Activated CD8-positive, alpha-beta memory T cell treated with anti-CD3 and anti-CD28 coated beads for 4 hours (primary cell): Measurements from ENCODE around the gene FYN.

Source experiments
- DNase-seq, 2 donors: peaks; one replicate each; pipeline ENCODE4 v3.0.0-alpha.2; 2020; ENCODE audit warnings: low read depth in 2 of 2

FYN gene

GRCh38 chr6:111747829-111748228 is 125.4 kb downstream of the FYN start:
- DNase-seq, result no peak

- DNase-seq, result no peak
These were observed 125.9 kb downstream of the FYN start for GRCh38 chr6:111747396-111747795.

- no peak for DNase-seq
These were observed 126.3 kb downstream of the FYN start for GRCh38 chr6:111746983-111747382.

- no peak for DNase-seq
These were observed 127.6 kb downstream of the FYN start for GRCh38 chr6:111745636-111746035.

- DNase-seq, result no peak
These were observed 128.1 kb downstream of the FYN start for GRCh38 chr6:111745186-111745585.

GRCh38 chr6:111743862-111744692 is 129.2 kb downstream of the FYN start:
- no peak for DNase-seq

- no peak for DNase-seq
These were observed 129.9 kb downstream of the FYN start for GRCh38 chr6:111743360-111743759.

GRCh38 chr6:111741177-111741952 is 131.9 kb downstream of the FYN start:
- DNase-seq, result no peak

GRCh38 chr6:111740506-111740905 is 132.7 kb downstream of the FYN start:
- DNase-seq, result no peak

GRCh38 chr6:111739257-111739696 is 134.0 kb downstream of the FYN start:
- DNase-seq, result no peak

GRCh38 chr6:111738631-111739030 is 134.6 kb downstream of the FYN start:
- DNase-seq, result no peak

GRCh38 chr6:111738156-111738555 is 135.1 kb downstream of the FYN start:
- DNase-seq, result no peak

- peak in 1 of 2 donors; percentile 51 for DNase-seq
These were observed 136.2 kb downstream of the FYN start for GRCh38 chr6:111737065-111737521.

GRCh38 chr6:111736005-111736608 is 137.1 kb downstream of the FYN start:
- DNase-seq, result no peak

- DNase-seq, result no peak
These were observed 138.9 kb downstream of the FYN start for GRCh38 chr6:111734068-111735061.

GRCh38 chr6:111732390-111732789 is 140.9 kb downstream of the FYN start:
- no peak for DNase-seq

- no peak for DNase-seq
These were observed 141.6 kb downstream of the FYN start for GRCh38 chr6:111731456-111732195.

GRCh38 chr6:111730864-111731263 is 142.4 kb downstream of the FYN start:
- no peak for DNase-seq

- DNase-seq, result no peak
These were observed 145.4 kb downstream of the FYN start for GRCh38 chr6:111727802-111728201.

GRCh38 chr6:111727041-111727440 is 146.2 kb downstream of the FYN start:
- DNase-seq, result no peak
